ENCODE measurements around the gene MMP15. TPM values are rescaled to one million over a fixed set of nuclear protein-coding genes. Genes with fewer than 3 reads are reported as not detected.

The MMP15 gene
- total and polyA plus RNA-seq, 2 of the 13 experiments (the other 11 are each of a cell fraction or from before 2014, with no cell fraction given): 35.2 to 44.9 TPM

DNA sequence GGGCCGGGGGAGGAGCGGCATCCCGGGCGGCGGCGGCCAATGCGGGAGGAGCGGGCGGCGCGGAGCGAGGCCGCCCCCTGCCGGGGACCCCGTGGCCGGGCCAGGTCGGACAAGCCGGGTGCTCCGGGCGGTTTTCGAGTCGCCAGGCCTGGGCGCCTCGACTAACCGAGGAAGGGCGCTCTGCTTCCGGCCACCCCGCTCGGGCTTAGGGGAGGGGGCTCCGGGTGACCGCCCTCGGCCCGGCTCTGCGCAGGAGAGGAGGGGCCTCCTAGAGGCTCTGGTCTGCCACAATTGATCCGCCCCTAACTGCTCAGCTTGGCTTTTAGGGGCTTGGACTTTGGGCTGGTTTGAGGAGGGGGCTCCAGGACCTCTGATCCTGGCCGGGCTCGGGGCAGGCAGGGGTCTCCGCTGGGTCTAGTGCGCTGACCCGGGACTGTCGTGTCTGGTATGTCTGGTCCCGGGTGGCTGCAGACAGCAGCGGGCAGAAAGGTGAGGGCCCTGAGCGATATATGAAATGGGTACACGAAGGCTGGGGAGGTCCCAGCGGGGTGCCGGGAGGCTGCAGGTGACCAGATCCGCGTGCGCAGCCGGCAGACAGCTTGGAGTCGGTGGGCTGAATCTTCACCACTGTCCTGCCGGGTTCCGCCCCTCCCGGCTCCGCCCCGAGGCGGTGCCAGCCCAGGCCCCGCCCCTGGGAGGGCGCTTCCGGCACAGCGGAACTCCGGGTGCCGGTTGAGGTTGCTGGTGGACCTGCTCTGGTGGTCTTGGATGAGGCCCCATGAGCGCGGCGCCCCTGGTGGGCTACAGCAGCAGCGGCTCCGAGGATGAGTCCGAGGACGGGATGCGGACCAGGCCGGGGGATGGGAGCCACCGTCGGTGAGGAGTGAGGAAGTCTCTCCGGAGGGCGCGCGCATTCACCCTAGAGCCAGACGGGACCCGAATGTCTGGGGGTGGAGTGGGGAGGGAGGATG, 24.6 kb upstream of the MMP15 start, which contains the start of gene USB1 (continued):
- no peak for TF ChIP-seq EZH2 (conservative IDR thresholded peaks at IDR 0.05; ENCODE audit: low read depth, low read length)
- TF ChIP-seq ZNF296 (CRISPR knock-in tag; conservative IDR thresholded peaks at IDR 0.05): no peak
- no peak for TF ChIP-seq ZNF530 (CRISPR knock-in tag; IDR thresholded peaks at IDR 0.05; ENCODE audit: low read depth)
- TF ChIP-seq SMARCE1 (IDR thresholded peaks at IDR 0.05; ENCODE audit: borderline replicate concordance): no peak
- TF ChIP-seq U2AF2 (IDR thresholded peaks at IDR 0.05; ENCODE audit: low read depth, low read length): no peak
- no peak for TF ChIP-seq ZNF232 (CRISPR knock-in tag; IDR thresholded peaks at IDR 0.05; ENCODE audit: borderline replicate concordance)
- TF ChIP-seq ZNF577 (CRISPR knock-in tag; IDR thresholded peaks at IDR 0.05; ENCODE audit: borderline replicate concordance, low read depth): no peak
- no peak for TF ChIP-seq HCFC1 (IDR thresholded peaks at IDR 0.05; ENCODE audit: low read depth, low read length)
- TF ChIP-seq THAP7 (CRISPR knock-in tag; IDR thresholded peaks at IDR 0.05): peak; percentile 45; the same call in 1 of the 2 replicates
- TF ChIP-seq CREB1 (IDR thresholded peaks at IDR 0.05): no peak
- no peak for TF ChIP-seq CREB1 (CRISPR knock-in tag; IDR thresholded peaks at IDR 0.05)
- TF ChIP-seq AGO1 (IDR thresholded peaks at IDR 0.05; ENCODE audit: low read depth, low read length, poor library complexity, severe bottlenecking): peak; percentile 61
- TF ChIP-seq, protein P1, sequence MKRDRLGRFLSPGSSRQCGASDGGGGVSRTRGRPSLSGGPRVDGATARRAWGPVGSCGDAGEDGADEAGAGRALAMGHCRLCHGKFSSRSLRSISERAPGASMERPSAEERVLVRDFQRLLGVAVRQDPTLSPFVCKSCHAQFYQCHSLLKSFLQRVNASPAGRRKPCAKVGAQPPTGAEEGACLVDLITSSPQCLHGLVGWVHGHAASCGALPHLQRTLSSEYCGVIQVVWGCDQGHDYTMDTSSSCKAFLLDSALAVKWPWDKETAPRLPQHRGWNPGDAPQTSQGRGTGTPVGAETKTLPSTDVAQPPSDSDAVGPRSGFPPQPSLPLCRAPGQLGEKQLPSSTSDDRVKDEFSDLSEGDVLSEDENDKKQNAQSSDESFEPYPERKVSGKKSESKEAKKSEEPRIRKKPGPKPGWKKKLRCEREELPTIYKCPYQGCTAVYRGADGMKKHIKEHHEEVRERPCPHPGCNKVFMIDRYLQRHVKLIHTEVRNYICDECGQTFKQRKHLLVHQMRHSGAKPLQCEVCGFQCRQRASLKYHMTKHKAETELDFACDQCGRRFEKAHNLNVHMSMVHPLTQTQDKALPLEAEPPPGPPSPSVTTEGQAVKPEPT (CRISPR knock-in tag; IDR thresholded peaks at IDR 0.05; ENCODE audit: low read depth): no peak
- TF ChIP-seq, protein P2, sequence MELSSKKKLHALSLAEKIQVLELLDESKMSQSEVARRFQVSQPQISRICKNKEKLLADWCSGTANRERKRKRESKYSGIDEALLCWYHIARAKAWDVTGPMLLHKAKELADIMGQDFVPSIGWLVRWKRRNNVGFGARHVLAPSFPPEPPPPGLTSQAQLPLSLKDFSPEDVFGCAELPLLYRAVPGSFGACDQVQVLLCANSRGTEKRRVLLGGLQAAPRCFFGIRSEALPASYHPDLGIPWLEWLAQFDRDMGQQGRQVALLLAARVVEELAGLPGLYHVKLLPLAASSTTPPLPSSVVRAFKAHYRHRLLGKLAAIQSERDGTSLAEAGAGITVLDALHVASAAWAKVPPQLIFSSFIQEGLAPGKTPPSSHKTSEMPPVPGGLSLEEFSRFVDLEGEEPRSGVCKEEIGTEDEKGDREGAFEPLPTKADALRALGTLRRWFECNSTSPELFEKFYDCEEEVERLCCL (CRISPR knock-in tag; IDR thresholded peaks at IDR 0.05; ENCODE audit: borderline replicate concordance): 0 out of 2 replicates have a peak, but pooled peaks have one; percentile 38
- no peak for TF ChIP-seq RFX1 (IDR thresholded peaks at IDR 0.05)
- no peak for TF ChIP-seq USF2 (IDR thresholded peaks at IDR 0.05; ENCODE audit: low read depth, low read length)
- TF ChIP-seq USF2 (CRISPR knock-in tag; IDR thresholded peaks at IDR 0.05; ENCODE audit: borderline replicate concordance): peak; percentile 49; the same call in 1 of the 2 replicates
- TF ChIP-seq ZNF280D (CRISPR knock-in tag; IDR thresholded peaks at IDR 0.05): peak; percentile 89

Data from HepG2 (cell line).